HG03066 (cell line): Measurements from ENCODE around the gene USP35.

Experiments used
- ATAC-seq: cut with Tn5 transposase; IDR thresholded peaks from one replicate; pipeline ENCODE4 v1.9.1; 2021; ENCODE audit warnings: low read depth; ENCODE audit not compliant: unreplicated experiment

Gene USP35

DNA sequence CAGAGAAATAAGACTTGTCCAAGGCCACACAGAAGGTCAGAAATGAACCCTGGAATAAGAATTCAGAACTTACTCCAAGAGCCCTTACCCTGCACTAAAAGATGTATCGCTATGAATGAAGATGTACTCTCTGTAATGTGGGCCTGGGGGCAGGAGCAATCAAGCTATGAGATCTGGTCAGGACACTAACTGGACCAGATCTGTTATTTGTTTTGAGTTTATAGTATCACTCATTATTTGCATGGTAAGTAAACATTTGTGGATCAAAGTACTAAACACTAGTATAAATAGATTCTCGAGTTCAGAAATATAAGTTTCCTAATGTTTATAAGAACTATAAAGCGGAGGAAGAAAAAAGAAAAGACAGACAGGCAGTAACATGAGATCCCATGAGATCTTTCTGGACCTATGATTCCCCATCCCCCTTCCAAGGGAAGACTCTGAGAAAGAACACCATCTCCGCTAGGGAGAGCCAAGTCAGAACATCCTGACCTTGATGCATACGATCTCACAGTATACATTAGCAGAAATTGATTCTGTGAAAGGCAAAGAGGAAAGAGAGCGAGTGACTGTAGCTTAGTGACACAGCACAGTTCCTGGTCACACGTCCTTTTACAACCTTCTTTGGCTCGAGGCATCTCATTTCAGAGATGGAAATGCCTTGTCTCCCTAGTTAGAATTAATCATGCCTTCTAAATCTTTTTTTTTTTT, 71.2 kb downstream of the USP35 start:
- no peak for ATAC-seq

DNA sequence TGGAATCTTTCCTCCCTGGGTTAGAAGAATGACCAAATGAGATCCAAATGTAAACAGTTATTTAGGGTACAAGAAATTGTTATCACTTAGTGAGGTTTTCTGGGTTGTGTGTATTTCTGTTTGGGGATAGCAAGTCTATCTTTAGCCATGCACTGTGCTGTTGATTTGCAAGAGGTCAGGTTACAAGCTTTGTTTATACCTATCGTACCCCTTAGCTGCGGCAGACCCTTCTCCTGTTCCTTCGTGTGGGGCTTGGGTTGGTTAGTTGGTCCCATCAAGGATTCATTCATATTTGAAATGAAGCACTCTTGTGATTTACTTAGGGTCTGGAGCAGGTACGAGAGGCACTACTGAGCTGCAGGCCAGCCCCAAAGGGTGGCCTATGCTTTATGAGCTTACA, 72.6 kb downstream of the USP35 start:
- ATAC-seq: no peak

DNA sequence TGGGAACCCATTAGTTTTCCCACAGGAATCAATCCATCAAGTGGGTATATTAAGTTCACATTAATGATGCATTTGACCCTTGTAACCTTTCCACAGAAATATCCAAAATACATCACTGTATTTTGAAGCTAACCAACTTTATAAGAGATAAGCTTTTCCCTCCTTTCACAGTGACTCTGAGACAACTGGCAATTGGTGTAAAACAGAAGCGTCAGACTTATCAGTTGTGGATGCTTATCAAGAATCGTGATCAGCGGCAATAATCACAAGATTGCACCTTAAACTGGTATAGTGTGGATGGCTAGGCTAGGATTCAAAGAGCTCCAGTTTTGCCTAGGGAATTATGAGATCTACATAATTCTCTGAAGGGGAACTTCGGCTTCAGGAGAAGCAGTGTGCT, 73.1 kb downstream of the USP35 start:
- no peak for ATAC-seq

DNA sequence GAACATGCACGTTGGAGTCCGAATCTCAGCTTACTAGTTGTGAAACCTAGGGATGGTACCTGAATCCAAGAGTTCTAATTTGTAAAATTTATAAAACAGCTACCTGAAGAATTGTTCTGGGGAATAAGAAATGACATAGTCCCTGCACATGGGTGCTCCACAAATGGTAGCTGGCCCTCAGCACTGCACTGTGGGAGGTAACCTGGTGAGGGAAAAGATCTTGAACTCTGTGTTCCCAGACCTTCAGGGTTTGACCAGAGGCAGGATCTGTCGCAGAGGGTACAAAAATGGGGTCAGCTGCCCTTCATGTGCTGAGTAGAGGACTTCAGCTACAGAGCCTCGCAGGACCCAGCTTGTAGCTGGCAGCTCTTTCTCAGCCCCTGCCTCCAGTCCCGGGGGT, 73.5 kb downstream of the USP35 start:
- ATAC-seq: no peak

DNA sequence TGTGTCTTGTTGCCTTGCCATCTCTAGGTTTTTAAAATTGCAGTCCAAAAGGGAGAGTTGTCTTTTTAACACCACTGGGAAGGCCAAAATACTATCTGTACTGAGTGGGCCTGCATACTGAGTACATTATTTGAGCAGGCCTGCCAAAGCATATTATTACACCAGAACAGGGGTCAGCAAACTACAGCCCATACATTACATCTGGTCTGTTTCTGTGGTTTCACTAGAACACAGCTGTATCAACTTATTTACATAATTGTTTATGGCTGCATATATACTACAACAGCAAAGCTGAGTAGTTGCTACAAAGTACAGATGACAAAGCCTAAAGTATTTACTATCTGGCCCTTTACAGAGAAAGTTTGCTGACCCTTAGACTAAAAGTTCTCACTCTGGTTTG, 74.0 kb downstream of the USP35 start:
- ATAC-seq: no peak
